ENCODE results near the gene MCF2L. TPM values are rescaled to one million over a fixed set of nuclear protein-coding genes. Genes with fewer than 3 reads are reported as not detected.

MCF2L gene
- polyA plus RNA-seq, 2 of the 4 experiments (the other 2 are of a cell fraction) = 0.36 to 0.92 TPM

- POLR2A ChIA-PET = no interaction called here
- H3K9me3 ChIP-seq = no peaks in the 10 kb centered on the region
- TF ChIP-seq MYC (IDR thresholded peaks at IDR 0.05; ENCODE audit: borderline replicate concordance, low read length) (no peak), EHF (CRISPR knock-in tag; IDR thresholded peaks at IDR 0.05) (no peak), TP53 (CRISPR knock-in tag; IDR thresholded peaks at IDR 0.05) (no peak), BHLHE40 (IDR thresholded peaks at IDR 0.05; ENCODE audit: low read depth, low read length) (no peak), RFX5 (IDR thresholded peaks at IDR 0.05) (no peak), HOXB5 (CRISPR knock-in tag; IDR thresholded peaks at IDR 0.05) (no peak), POLR2AphosphoS2 (conservative IDR thresholded peaks at IDR 0.05; ENCODE audit: low read length) (no peak), MAZ (IDR thresholded peaks at IDR 0.05; ENCODE audit: borderline replicate concordance, low read depth, low read length) (no peak), ZNF302 (CRISPR knock-in tag; IDR thresholded peaks at IDR 0.05) (no peak), RARB (CRISPR knock-in tag; IDR thresholded peaks at IDR 0.05) (no peak), ESRRA (IDR thresholded peaks at IDR 0.05; ENCODE audit: borderline replicate concordance, low read length) (no peak), ZC3H11A (IDR thresholded peaks at IDR 0.05) (no peak), CHD4 (IDR thresholded peaks at IDR 0.05; ENCODE audit: borderline replicate concordance) (no peak), FOSL2 (IDR thresholded peaks at IDR 0.05) (no peak), FOSL2 (CRISPR knock-in tag; IDR thresholded peaks at IDR 0.05) (no peak), SMC3 (IDR thresholded peaks at IDR 0.05) (no peak), FOXS1 (CRISPR knock-in tag; IDR thresholded peaks at IDR 0.05) (no peak)
- TF ChIP-seq, protein P1, sequence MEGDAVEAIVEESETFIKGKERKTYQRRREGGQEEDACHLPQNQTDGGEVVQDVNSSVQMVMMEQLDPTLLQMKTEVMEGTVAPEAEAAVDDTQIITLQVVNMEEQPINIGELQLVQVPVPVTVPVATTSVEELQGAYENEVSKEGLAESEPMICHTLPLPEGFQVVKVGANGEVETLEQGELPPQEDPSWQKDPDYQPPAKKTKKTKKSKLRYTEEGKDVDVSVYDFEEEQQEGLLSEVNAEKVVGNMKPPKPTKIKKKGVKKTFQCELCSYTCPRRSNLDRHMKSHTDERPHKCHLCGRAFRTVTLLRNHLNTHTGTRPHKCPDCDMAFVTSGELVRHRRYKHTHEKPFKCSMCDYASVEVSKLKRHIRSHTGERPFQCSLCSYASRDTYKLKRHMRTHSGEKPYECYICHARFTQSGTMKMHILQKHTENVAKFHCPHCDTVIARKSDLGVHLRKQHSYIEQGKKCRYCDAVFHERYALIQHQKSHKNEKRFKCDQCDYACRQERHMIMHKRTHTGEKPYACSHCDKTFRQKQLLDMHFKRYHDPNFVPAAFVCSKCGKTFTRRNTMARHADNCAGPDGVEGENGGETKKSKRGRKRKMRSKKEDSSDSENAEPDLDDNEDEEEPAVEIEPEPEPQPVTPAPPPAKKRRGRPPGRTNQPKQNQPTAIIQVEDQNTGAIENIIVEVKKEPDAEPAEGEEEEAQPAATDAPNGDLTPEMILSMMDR (IDR thresholded peaks at IDR 0.05) = no peak
- no peak for ATAC-seq
- no peak overlapping the region for H3K4me2 ChIP-seq
- CTCF ChIA-PET = no interaction called here
- H3K4me1 ChIP-seq = no peaks in the 10 kb centered on the region
- no peak for FAIRE-seq
- no peak overlapping the region for H3K4me3 ChIP-seq
- H3K27ac ChIP-seq = no peak overlapping the region
- no peak for DNase-seq (ENCODE audit: low read depth in 1 of 2, low spot score in 1 of 2)
- 73% methylated on average over 6 of the region's 9 CpGs for WGBS (ENCODE audit: missing lambda C conversion rate)
Observed at GRCh38 chr13:112932971-112933370, 36.0 kb upstream of the MCF2L start.

DNA sequence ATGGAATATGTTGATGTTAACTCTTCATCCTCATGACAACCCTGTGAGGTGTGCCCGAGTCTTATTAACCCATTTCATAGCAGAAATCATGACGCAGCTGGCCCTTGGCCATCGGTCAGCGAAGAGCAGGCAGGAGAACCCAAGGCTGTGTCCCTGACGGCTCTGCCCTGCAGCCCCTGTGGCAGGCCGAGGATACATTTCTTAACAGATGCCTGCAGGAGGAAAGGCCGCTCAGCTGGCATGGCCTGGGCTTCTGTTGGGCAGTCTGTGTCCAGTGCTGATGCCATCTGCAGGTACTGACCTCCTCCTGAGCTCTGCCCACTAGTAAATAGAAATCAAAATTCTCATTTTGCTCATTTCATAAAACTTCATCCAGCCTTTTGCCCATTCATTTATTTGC is 35.4 kb upstream of the MCF2L start:
- FAIRE-seq (no peak), ATAC-seq (no peak), DNase-seq (ENCODE audit: low read depth in 1 of 2, low spot score in 1 of 2) (no peak)
- H3K4me2 ChIP-seq = no peak overlapping the region
- WGBS (ENCODE audit: missing lambda C conversion rate) = 80% methylated on average over 7 of the region's 7 CpGs
- no peaks in the 10 kb centered on the region for H3K9me3 ChIP-seq
- TF ChIP-seq, protein P1 (IDR thresholded peaks at IDR 0.05) = no peak
- TF ChIP-seq, protein P2, sequence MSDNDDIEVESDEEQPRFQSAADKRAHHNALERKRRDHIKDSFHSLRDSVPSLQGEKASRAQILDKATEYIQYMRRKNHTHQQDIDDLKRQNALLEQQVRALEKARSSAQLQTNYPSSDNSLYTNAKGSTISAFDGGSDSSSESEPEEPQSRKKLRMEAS (IDR thresholded peaks at IDR 0.05) = no peak
- no peak for TF ChIP-seq PHF8 (IDR thresholded peaks at IDR 0.05; ENCODE audit: borderline replicate concordance, low read depth)
- no peak for TF ChIP-seq FOSL2 (IDR thresholded peaks at IDR 0.05)
- no peak for TF ChIP-seq FOSL2 (CRISPR knock-in tag; IDR thresholded peaks at IDR 0.05)
- no peak for TF ChIP-seq RFX5 (IDR thresholded peaks at IDR 0.05)
- no peak for TF ChIP-seq KDM5A (IDR thresholded peaks at IDR 0.05)
- TF ChIP-seq RNF2 (IDR thresholded peaks at IDR 0.05; ENCODE audit: borderline replicate concordance, low read depth) = no peak
- TF ChIP-seq, protein P3, sequence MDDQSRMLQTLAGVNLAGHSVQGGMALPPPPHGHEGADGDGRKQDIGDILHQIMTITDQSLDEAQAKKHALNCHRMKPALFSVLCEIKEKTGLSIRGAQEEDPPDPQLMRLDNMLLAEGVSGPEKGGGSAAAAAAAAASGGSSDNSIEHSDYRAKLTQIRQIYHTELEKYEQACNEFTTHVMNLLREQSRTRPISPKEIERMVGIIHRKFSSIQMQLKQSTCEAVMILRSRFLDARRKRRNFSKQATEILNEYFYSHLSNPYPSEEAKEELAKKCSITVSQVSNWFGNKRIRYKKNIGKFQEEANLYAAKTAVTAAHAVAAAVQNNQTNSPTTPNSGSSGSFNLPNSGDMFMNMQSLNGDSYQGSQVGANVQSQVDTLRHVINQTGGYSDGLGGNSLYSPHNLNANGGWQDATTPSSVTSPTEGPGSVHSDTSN (IDR thresholded peaks at IDR 0.05) = no peak
- no peak for TF ChIP-seq KDM1A (IDR thresholded peaks at IDR 0.05; ENCODE audit: low read depth)
- no peak for TF ChIP-seq HEYL (CRISPR knock-in tag; IDR thresholded peaks at IDR 0.05)
- TF ChIP-seq FOXS1 (CRISPR knock-in tag; IDR thresholded peaks at IDR 0.05) = no peak
- TF ChIP-seq GATA3 (IDR thresholded peaks at IDR 0.05; ENCODE audit: borderline replicate concordance) = no peak
- no peak for TF ChIP-seq MAZ (IDR thresholded peaks at IDR 0.05; ENCODE audit: borderline replicate concordance, low read depth, low read length)
- no peak for TF ChIP-seq MYC (IDR thresholded peaks at IDR 0.05; ENCODE audit: borderline replicate concordance, low read length)
- TF ChIP-seq E2F6 (IDR thresholded peaks at IDR 0.05; ENCODE audit: borderline replicate concordance, low read depth) = no peak
- TF ChIP-seq, protein P4, sequence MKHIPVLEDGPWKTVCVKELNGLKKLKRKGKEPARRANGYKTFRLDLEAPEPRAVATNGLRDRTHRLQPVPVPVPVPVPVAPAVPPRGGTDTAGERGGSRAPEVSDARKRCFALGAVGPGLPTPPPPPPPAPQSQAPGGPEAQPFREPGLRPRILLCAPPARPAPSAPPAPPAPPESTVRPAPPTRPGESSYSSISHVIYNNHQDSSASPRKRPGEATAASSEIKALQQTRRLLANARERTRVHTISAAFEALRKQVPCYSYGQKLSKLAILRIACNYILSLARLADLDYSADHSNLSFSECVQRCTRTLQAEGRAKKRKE (CRISPR knock-in tag; IDR thresholded peaks at IDR 0.05; ENCODE audit: low read depth) = no peak
- H3K4me1 ChIP-seq = no peaks in the 10 kb centered on the region
- no peak overlapping the region for H3K27ac ChIP-seq
- CTCF ChIA-PET = no interaction called here
- POLR2A ChIA-PET = interaction anchor here (1.0 kb wide), 1 partner anchor 276 kb away, joined by 3 read pairs; no protein-coding TSS in a partner anchor
- H3K4me3 ChIP-seq = no peak overlapping the region

All from A549 (cell line).